Activated CD4-positive, CD25-positive, alpha-beta regulatory T cell treated with anti-CD3 and anti-CD28 coated beads, Interleukin-2, amount 50 U/mL, for 72 hours (primary cell): ENCODE data around the gene RGS2.

Source experiments
- DNase-seq: peaks from one replicate; pipeline ENCODE4 v3.0.0; 2021

RGS2 gene

DNA sequence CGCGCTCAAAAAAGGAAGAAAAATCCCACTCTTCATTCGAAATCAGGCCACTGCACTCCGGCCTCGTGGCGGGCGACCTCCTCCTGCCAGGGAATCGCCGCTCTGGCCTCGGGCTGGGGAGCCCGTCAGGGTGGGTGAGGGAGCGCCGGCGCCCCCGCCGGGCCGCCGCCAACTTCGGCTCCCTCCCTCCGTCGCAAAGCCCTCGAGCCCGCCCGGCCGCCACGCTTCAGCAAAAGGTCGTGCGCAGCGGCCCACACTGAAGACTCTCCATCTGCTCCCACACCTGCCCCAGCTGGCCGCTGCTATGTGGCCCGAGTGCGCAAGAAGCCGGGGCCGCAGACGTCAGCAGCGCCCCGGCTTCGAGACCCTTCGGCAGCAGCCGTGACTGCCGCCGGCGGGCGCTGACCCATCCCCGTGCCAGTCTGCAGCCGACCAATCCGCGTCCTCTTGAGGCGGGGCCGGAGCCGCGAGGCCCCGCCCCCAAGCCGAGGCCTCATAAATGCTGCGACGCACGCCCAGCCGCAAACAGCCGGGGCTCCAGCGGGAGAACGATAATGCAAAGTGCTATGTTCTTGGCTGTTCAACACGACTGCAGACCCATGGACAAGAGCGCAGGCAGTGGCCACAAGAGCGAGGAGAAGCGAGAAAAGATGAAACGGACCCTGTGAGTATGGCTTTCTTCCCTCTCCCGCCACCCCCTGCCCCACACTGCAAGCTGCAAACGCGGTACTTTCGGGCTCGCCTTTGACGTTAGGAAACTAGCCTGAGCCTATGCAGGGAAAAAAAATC, at the start of gene RGS2:
RGS2 (plus strand) TSS at position 522 of the 789 bp plus-strand sequence; CDS start at position 555, 33 bp downstream.
- peak; percentile 83 for DNase-seq

- no peak for DNase-seq
Observed at GRCh38 chr1:192759104-192759503, 49.7 kb upstream of the RGS2 start.

GRCh38 chr1:192762265-192762664, 46.6 kb upstream of the RGS2 start:
- no peak for DNase-seq

GRCh38 chr1:192763243-192763642, 45.6 kb upstream of the RGS2 start:
- DNase-seq = no peak

GRCh38 chr1:192763756-192764155, 45.1 kb upstream of the RGS2 start:
- no peak for DNase-seq

DNA sequence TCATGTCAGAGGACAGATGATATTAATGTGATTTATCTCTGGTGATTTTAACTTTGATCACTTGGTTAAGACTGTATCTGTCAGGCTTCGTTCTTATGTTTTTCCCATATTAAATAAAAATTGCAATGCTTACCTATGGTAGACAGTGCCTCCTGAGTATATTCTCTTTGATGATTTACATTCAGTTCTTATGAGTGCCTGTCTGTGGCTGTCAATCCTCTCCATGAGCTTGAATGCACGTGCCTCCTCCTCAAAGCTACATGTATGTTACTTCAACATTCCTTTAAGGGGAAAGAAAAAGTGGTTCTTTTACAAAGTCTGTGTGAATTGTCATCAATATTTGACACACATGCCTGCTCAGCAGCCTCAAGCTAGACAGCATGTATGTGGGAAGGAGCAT, 44.2 kb upstream of the RGS2 start:
- DNase-seq = no peak

GRCh38 chr1:192766009-192766625, 42.7 kb upstream of the RGS2 start:
- no peak for DNase-seq

- no peak for DNase-seq
Observed at GRCh38 chr1:192766876-192767275, 42.0 kb upstream of the RGS2 start.

- no peak for DNase-seq
Observed at GRCh38 chr1:192767798-192768197, 41.0 kb upstream of the RGS2 start.

- no peak for DNase-seq
Observed at GRCh38 chr1:192768463-192768862, 40.4 kb upstream of the RGS2 start.

- DNase-seq = no peak
Observed at GRCh38 chr1:192771341-192771740, 37.5 kb upstream of the RGS2 start.

DNA sequence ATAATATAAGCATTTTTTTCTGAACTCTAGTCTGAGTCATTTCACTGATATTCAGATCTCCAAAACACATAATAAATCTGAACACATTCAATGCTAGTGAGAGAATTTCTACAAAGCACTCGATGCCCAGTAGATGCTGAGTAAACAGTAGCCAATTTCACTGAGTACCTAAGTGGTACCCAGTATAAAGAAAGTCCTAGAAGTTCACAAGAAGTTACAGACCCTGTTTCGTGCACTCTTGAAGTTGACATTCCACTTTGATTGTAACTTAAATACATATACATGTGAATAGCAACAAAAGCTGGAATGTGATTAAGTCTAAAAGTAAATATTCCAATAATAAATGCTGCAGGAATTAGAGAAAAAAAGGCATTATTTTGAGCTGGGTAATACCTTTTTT, 33.2 kb upstream of the RGS2 start:
- DNase-seq = no peak

DNA sequence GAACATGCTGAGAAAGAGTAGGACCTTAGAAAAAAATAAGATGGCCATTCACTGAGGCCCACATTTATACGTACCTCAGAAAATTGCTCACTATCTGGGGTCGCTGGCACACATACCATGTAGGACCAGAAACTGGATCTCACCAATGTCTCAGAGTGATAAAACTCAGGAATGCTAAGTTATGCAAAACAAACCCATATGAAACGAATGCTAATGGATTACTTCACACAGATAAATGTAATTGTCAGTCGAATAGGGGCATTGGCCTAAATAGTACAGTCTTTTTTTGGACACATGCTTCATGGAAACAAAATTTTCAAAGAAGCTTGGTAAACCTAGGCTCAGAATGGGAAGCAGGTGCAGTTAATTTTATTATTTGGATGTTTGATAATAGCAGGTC, 32.6 kb upstream of the RGS2 start:
- no peak for DNase-seq

DNA sequence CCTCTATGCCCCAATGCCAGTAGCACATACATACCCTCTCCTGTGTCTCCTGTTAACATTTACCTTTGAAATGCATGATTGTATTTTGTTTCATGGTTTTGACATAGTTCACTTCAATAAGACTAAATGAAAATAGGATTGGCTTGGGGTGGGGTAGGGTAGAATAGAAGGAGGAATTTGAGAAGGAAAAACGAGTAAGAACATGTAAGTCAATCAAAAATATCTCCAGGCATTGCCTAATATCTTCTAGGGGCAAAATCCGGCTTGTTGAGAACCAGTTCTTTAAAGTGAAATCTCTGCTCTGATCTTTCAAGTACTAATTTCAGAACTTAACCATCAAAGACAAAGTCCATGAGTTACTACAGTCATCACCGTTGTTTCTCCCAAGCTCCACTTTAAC, 31.8 kb upstream of the RGS2 start:
- no peak for DNase-seq

GRCh38 chr1:192783791-192784190, 25.0 kb upstream of the RGS2 start:
- no peak for DNase-seq

GRCh38 chr1:192784397-192784796, 24.4 kb upstream of the RGS2 start:
- no peak for DNase-seq

- no peak for DNase-seq
Observed at GRCh38 chr1:192786576-192786975, 22.3 kb upstream of the RGS2 start.

DNA sequence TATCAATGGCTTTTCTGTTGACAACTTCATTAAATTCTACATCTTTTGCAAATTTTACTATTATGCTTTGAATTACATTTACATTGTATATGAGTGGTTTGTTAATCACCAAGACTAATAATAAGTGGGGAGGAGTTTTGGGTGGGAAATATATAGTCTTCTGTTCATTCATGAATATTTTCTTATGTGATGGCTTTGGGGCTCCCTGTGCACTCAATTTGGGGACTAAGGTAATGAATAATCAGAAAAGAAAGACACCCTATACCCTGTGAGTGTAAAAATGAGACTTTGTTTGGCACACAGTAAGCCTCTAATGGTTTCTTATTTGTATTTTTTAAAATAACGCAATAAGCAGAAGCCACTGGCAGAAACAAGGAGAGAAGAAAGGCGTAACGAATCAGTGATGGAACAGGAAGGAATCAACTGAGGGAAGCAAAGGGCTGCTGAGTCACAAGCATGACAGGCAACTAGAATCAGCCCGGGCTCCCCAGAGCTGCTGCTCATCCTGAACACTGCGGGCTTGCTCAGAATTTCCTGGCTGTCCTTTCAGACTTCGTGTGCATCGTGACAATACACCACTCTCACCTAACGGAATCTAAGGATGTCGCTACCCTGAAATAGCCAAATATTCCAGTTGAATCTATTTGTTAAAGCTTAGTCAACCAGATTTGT, 20.8 kb upstream of the RGS2 start:
- DNase-seq = no peak

DNA sequence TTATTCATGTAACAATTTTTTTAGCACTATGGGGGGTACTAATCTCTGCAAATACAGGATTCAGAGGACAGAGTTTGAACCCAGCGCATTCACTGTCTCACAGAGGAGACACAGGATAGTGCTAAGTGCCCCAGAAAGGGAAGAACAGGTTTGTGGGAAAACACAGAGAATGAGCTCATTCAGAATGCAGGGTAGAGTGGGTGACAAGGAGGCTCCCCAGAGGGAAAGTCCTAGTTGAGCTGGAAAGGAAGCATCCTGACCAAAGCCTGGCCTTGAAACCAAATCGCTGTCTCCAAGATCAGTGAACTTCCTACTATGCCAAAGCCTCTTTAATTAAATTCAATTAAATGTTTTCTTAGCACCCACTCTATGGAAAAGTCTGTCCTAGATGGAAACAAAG, 19.0 kb upstream of the RGS2 start:
- no peak for DNase-seq

DNA sequence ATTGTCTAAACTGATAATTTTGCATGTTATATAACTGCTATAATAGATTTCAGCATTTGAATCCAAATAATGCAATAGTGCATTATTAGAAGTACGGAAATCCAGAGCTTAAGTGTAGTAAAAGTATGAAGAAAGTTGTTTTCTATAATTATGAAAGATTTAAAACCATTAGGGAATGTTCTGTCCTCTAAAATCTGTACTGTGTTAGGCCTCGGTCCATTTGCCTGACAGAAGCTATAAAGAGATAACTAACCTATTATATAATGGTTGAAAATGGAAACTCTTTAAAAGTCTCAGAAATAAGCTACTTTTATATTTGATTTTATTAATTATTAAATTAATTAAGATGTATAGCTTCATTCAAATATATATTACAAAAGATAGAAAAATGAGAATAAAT, 16.2 kb upstream of the RGS2 start:
- DNase-seq = no peak

DNA sequence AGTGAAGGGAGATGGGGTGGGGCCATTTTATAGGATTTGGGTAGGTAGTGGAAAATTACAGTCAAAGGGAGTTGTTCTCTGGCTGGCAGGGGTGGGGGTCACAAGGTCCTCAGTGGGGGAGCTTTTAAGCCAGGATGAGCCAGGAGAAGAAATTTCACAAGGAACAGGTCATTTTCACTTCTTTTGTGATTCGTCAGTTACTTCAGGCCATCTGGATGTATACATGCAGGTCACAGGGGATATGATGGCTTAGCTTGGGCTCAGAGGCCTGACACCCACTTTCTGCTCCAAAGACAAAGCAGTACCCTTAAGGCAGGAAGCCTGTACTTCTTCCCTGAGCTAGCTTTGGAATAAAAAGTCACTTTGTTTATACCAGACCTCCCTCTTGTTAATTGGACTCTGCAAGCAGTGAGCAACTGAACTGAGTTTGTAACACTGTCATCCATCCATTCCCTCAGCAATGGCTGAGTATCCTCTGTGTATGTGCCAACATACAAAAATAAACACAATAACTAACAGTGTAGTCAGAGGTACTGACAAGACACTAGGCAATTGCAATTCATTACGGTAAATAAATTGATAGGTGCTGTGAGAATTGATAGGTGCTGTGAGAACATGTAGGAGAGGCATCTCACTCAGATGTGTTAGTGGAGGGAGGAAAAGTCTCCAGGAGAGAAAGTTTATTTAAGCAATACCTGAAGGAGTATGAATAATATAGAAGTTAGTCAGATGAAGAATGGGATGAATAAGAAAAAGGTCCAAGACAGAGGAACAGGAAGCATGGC, 14.7 kb upstream of the RGS2 start:
- no peak for DNase-seq

GRCh38 chr1:192794768-192795035, 14.1 kb upstream of the RGS2 start:
- DNase-seq = no peak

DNA sequence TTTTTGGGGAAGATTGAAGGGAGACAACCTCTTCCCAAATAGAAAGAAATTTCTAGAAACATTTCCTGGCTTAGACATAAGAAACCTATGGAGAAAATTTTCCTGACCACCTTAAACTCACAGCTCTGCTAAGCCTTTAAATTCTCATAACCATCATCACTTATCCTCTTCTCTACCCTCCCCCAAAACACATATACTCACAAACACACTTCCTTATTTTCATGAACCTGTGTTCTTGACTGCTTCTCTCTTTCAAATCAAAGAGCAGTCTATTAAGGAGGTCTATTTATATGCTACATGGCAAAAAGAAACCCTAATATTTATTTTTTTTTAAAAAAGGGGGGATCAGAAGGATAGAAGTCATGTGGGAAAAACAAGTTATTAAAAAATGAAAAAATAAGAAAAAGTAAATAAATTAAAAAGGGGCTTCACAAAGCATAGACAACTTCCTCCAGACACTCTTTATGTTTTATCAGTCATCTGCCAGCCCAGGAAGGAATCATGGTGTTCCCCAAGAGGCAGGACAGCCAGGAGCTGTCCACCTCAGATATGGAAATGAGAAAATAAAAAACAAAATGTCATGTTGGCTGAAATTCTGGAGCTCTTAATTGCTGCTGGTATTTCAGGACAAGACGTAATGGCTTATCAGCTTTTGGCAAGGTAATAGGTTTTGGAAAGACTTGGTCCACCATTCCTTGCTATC, 12.8 kb upstream of the RGS2 start:
- no peak for DNase-seq
